SK-N-SH (cell line): ENCODE results near the gene CAMK2B. TPM values are rescaled to one million over a fixed set of nuclear protein-coding genes. Genes with fewer than 3 reads are reported as not detected.

Experiments
- CTCF ChIA-PET: fragments of 300-600, 350-600 bp; formaldehyde crosslinking; extraction: SDS; loops from one replicate; lab custom pipeline; 2021; lab: Yijun Ruan, JAX
- POLR2A ChIA-PET: fragments of 350-600 bp; sonication (Branson Sonifier 250); formaldehyde crosslinking; extraction: SDS; loops from one replicate; lab custom pipeline; 2020; ENCODE audit warnings: antibody characterized with exemption, inconsistent platforms; lab: Yijun Ruan, JAX
- DNase-seq: peaks from one replicate; pipeline ENCODE4 v3.0.0; 2012
- H2AFZ ChIP-seq: fragments of 200-600 bp; sonication (generic); 2 replicates; pipeline ENCODE4 v1.8.1; 2016; ENCODE audit warnings: antibody characterized with exemption, mild to moderate bottlenecking, low read depth
- H3F3A ChIP-seq: fragments of 200-600 bp; sonication (generic); replicated peaks from 2 replicates; pipeline ENCODE3; 2016; ENCODE audit warnings: antibody characterized with exemption, mild to moderate bottlenecking; ENCODE audit not compliant: insufficient read depth
- H3K27ac ChIP-seq, 2 experiments: fragments of 200-500 bp in 1 of 2; fragments of 200-600 bp in 1 of 2; sonication (Bioruptor generic) in 1 of 2; sonication (generic), shearing (Covaris generic) in 1 of 2; 2 replicates each; pipeline versions ENCODE4 v1.5.1 to v1.6.1; 2014 to 2016; ENCODE audit warnings: low read depth in 2 of 2, inconsistent platforms in 1 of 2, low read length in 1 of 2, mild to moderate bottlenecking in 1 of 2, mixed read lengths in 1 of 2
- H3K27me3 ChIP-seq: fragments of 200-600 bp; sonication (generic), shearing (Covaris generic); 2 replicates; pipeline ENCODE4 v1.6.1; 2016; ENCODE audit warnings: mixed run types; ENCODE audit not compliant: insufficient read depth
- H3K36me3 ChIP-seq, 2 experiments: fragments of 200-500 bp in 1 of 2; fragments of 200-600 bp in 1 of 2; sonication (Bioruptor generic) in 1 of 2; sonication (generic) in 1 of 2; replicated peaks in 1 of 2; 2 replicates each; pipeline versions ENCODE3 to v1.5.1; 2014 to 2016; ENCODE audit warnings: low read length in 1 of 2, mild to moderate bottlenecking in 1 of 2; ENCODE audit not compliant: insufficient read depth in 2 of 2, control insufficient read depth in 1 of 2
- H3K4me1 ChIP-seq, 2 experiments: fragments of 200-500 bp in 1 of 2; fragments of 200-600 bp in 1 of 2; sonication (Bioruptor generic) in 1 of 2; sonication (generic), shearing (Covaris generic) in 1 of 2; 2 replicates each; pipeline versions ENCODE4 v1.5.1 to v1.6.1; 2014 to 2016; ENCODE audit warnings: low read depth in 1 of 2, low read length in 1 of 2, mixed run types in 1 of 2; ENCODE audit not compliant: insufficient read depth in 2 of 2, control insufficient read depth in 1 of 2
- H3K4me2 ChIP-seq: fragments of 200-600 bp; sonication (generic), shearing (Covaris generic); 2 replicates; pipeline ENCODE4 v1.6.1; 2017; ENCODE audit warnings: mixed run types
- H3K4me3 ChIP-seq, 2 experiments: fragments of 200-500 bp in 1 of 2; fragments of 200-600 bp in 1 of 2; sonication (Bioruptor generic) in 1 of 2; sonication (generic), shearing (Covaris generic) in 1 of 2; 2 replicates each; pipeline versions ENCODE4 v1.5.1 to v1.8.1; 2014 to 2016; ENCODE audit warnings: low read depth in 2 of 2, inconsistent platforms in 1 of 2, low read length in 1 of 2, mild to moderate bottlenecking in 1 of 2, mixed read lengths in 1 of 2, moderate library complexity in 1 of 2
- H3K79me2 ChIP-seq: fragments of 200-600 bp; sonication (generic); 2 replicates; pipeline ENCODE4 v1.8.1; 2017; ENCODE audit warnings: mild to moderate bottlenecking; ENCODE audit not compliant: insufficient read depth
- H3K9ac ChIP-seq: fragments of 200-600 bp; sonication (generic); 2 replicates; pipeline ENCODE4 v1.6.1; 2017; ENCODE audit warnings: mixed run types
- H3K9me2 ChIP-seq: fragments of 200-600 bp; sonication (generic); 2 replicates; pipeline ENCODE4 v1.6.1; 2017; ENCODE audit warnings: mixed run types
- H3K9me3 ChIP-seq: fragments of 200-600 bp; sonication (generic); 2 replicates; pipeline ENCODE4 v1.6.1; 2017; ENCODE audit warnings: mixed run types, mild to moderate bottlenecking, moderate library complexity
- H4K20me1 ChIP-seq: fragments of 200-600 bp; sonication (generic); 2 replicates; pipeline ENCODE4 v1.6.1; 2017; ENCODE audit warnings: mild to moderate bottlenecking, mixed run types; ENCODE audit not compliant: insufficient read depth
- EP300 ChIP-seq, 2 experiments: IDR thresholded peaks; 2 replicates each; pipeline versions ENCODE4 v1.4.0 to v1.6.1; 2012; ENCODE audit warnings: borderline replicate concordance in 1 of 2, low read depth in 1 of 2, low read length in 1 of 2
- FOXJ3 ChIP-seq: sonication (generic); formaldehyde crosslinking; IDR thresholded peaks from 2 replicates; pipeline ENCODE4 v1.5.1; 2020; ENCODE audit warnings: mild to moderate bottlenecking, missing genetic modification reagents
- GABPA ChIP-seq: IDR thresholded peaks from 2 replicates; pipeline ENCODE4 v1.4.0; 2012; ENCODE audit warnings: low read depth, mild to moderate bottlenecking
- IRF3 ChIP-seq: fragments of 150-350 bp; IDR thresholded peaks from 2 replicates; pipeline ENCODE4 v1.6.1; 2016; ENCODE audit warnings: mild to moderate bottlenecking, low read depth, low read length
- JUND ChIP-seq: IDR thresholded peaks from 2 replicates; pipeline ENCODE4 v1.4.0; 2012
- MAX ChIP-seq: IDR thresholded peaks from 2 replicates; pipeline ENCODE4 v1.4.0; 2012; ENCODE audit warnings: low read depth
- MEF2A ChIP-seq: IDR thresholded peaks from 2 replicates; pipeline ENCODE4 v1.4.0; 2012; ENCODE audit warnings: low read depth, borderline replicate concordance
- PBX3 ChIP-seq: IDR thresholded peaks from 2 replicates; pipeline ENCODE4; 2012
- POLR2AphosphoS5 ChIP-seq: IDR thresholded peaks from 2 replicates; pipeline ENCODE4 v1.6.1; 2012; ENCODE audit warnings: low read depth, low read length
- REST ChIP-seq: IDR thresholded peaks from 2 replicates; pipeline ENCODE4 v1.6.1; 2012; ENCODE audit warnings: mild to moderate bottlenecking, low read depth, low read length, moderate library complexity
- TAF1 ChIP-seq: IDR thresholded peaks from 2 replicates; pipeline ENCODE4 v1.6.1; 2012; ENCODE audit warnings: low read depth, mild to moderate bottlenecking, low read length, moderate library complexity, borderline replicate concordance
- TCF12 ChIP-seq: IDR thresholded peaks from 2 replicates; pipeline ENCODE4 v1.4.0; 2012
- USF1 ChIP-seq: IDR thresholded peaks from 2 replicates; pipeline ENCODE4 v1.4.0; 2012; ENCODE audit warnings: low read depth, borderline replicate concordance
- USF2 ChIP-seq: fragments of 150-350 bp; IDR thresholded peaks from 2 replicates; pipeline ENCODE4 v1.6.1; 2017; ENCODE audit warnings: antibody characterized with exemption, low read length, low read depth, borderline replicate concordance
- YY1 ChIP-seq: IDR thresholded peaks from 2 replicates; pipeline ENCODE4 v1.4.0; 2012; ENCODE audit warnings: low read depth, mild to moderate bottlenecking
- WGBS: methylation state at CpG from one replicate; pipeline ENCODE4 v1.1.6; 2017; ENCODE audit warnings: low lambda C conversion rate; 5-methylcytosine and 5-hydroxymethylcytosine counted together
- polyA plus RNA-seq, 3 experiments: library from polyadenylated mRNA; depleted of rRNA; stranded (reverse); fragments of >200 nt; gene quantifications; 2 replicates each; pipeline ENCODE4 v1.2.3, GENCODE V29; 2012

The CAMK2B gene
- polyA plus RNA-seq, 1 of the 3 experiments (the other 2 are of a cell fraction) = 0.20 TPM

GRCh38 chr7:44172803-44173424, 152.5 kb downstream of the CAMK2B start:
- Histone ChIP-seq H4K20me1 (no peaks in the 10 kb centered on the region), H3K4me2 (no peak overlapping the region), H3F3A (no peaks in the 10 kb centered on the region), H3K27ac (no peak overlapping the region), H3K4me1 (peaks cover 2 to 8% of the 10 kb centered on the region in 2 experiments; a peak in 2 of 4 replicates), H3K36me3 (no peaks in the 10 kb centered on the region), H3K4me3 (no peak overlapping the region), H3K79me2 (no peaks in the 10 kb centered on the region), H3K9me2 (no peaks in the 10 kb centered on the region), H3K27me3 (no peaks in the 10 kb centered on the region; the same call in 1 of the 2 replicates), H2AFZ (no peak overlapping the region), H3K9me3 (no peaks in the 10 kb centered on the region), H3K9ac (no peak overlapping the region)
- 69% methylated on average over 6 of the region's 6 CpGs for WGBS
- ChIA-PET POLR2A (no interaction called here), CTCF (interaction anchor here (0.9 to 2.3 kb wide), 5 partner anchors 10 to 24 kb away, joined by 3 to 9 read pairs (median 4); no protein-coding TSS in a partner anchor)
- TF ChIP-seq GABPA = no peak
- no peak for TF ChIP-seq MEF2A
- TF ChIP-seq JUND = no peak
- no peak for TF ChIP-seq REST
- no peak for TF ChIP-seq FOXJ3 (CRISPR knock-in tag)
- no peak for TF ChIP-seq IRF3
- TF ChIP-seq MAX = no peak
- DNase-seq = no peak

GRCh38 chr7:44172352-44172751, 153.0 kb downstream of the CAMK2B start:
- no peak overlapping the region for H3K4me3 ChIP-seq
- no peaks in the 10 kb centered on the region for H4K20me1 ChIP-seq
- no peak for DNase-seq
- peaks cover under 1% of the 10 kb centered on the region; the same call in 1 of the 2 replicates for H3K27me3 ChIP-seq
- ChIA-PET POLR2A (no interaction called here), CTCF (interaction anchor here (0.9 to 2.3 kb wide), 4 partner anchors 10 to 24 kb away, joined by 3 to 7 read pairs (median 4); no protein-coding TSS in a partner anchor)
- H3K4me2 ChIP-seq = no peak overlapping the region
- no peak overlapping the region for H3K27ac ChIP-seq
- no peaks in the 10 kb centered on the region for H3K9me3 ChIP-seq
- no peaks in the 10 kb centered on the region for H3K79me2 ChIP-seq
- H3K36me3 ChIP-seq = no peaks in the 10 kb centered on the region
- H2AFZ ChIP-seq = no peak overlapping the region
- H3K9me2 ChIP-seq = no peaks in the 10 kb centered on the region
- H3K4me1 ChIP-seq = peaks cover 0 to 2% of the 10 kb centered on the region in 2 experiments; a peak in 1 of 4 replicates
- H3K9ac ChIP-seq = no peak overlapping the region
- H3F3A ChIP-seq = no peaks in the 10 kb centered on the region
- TF ChIP-seq TCF12 (no peak), POLR2AphosphoS5 (no peak), USF2 (no peak), USF1 (no peak), YY1 (no peak), EP300 (IDR thresholded peaks at IDR 0.05; ENCODE audit: borderline replicate concordance in 1 of 2, low read depth in 1 of 2, low read length in 1 of 2) (no peak), TAF1 (no peak), JUND (no peak), REST (no peak), PBX3 (no peak)
